H1 (cell line): Measurements from ENCODE around the gene GRID1. TPM values are rescaled to one million over a fixed set of nuclear protein-coding genes. Genes with fewer than 3 reads are reported as not detected.

Experiments used
- CTCF ChIA-PET: fragments of 300-600 bp; sonication (Branson Sonifier 250); formaldehyde crosslinking; loops from one replicate; lab custom pipeline; 2021; ENCODE audit not compliant: partially characterized antibody; lab: Charles Lee
- POLR2A ChIA-PET: fragments of 300-600 bp; sonication (Branson Sonifier 250); formaldehyde crosslinking; loops from one replicate; lab custom pipeline; 2021; ENCODE audit warnings: inconsistent platforms; ENCODE audit not compliant: partially characterized antibody; lab: Charles Lee
- DNase-seq, 2 experiments: peaks; one replicate each; pipeline versions ENCODE4 v3.0.0 to v3.0.0-alpha.2; 2010 to 2022; ENCODE audit warnings: low spot score in 2 of 2, low read depth in 1 of 2, mixed read lengths in 1 of 2
- FAIRE-seq: peaks from 2 replicates; lab custom pipeline; 2011; peaks lifted over from hg19 to GRCh38; lab: Jason Lieb, UNC
- H2AFZ ChIP-seq: 2 replicates; pipeline ENCODE4 v1.8.1; 2012; ENCODE audit warnings: low read length, inconsistent platforms
- H2AK5ac ChIP-seq: 2 replicates; pipeline ENCODE4 v1.6.1; 2013; ENCODE audit warnings: low read depth, low read length
- H2BK120ac ChIP-seq: replicated peaks from 2 replicates; pipeline ENCODE3; 2013; ENCODE audit warnings: low read depth, low read length, inconsistent platforms
- H2BK12ac ChIP-seq: 2 replicates; pipeline ENCODE4 v1.6.1; 2013; ENCODE audit warnings: low read depth, low read length
- H2BK15ac ChIP-seq: 2 replicates; pipeline ENCODE4 v1.6.1; 2013; ENCODE audit warnings: low read length
- H2BK20ac ChIP-seq: 2 replicates; pipeline ENCODE4 v1.6.1; 2013; ENCODE audit warnings: low read length
- H2BK5ac ChIP-seq: 2 replicates; pipeline ENCODE4 v1.6.1; 2013; ENCODE audit warnings: low read depth, low read length
- H3K14ac ChIP-seq: 2 replicates; pipeline ENCODE4 v1.6.1; 2013; ENCODE audit warnings: inconsistent platforms; ENCODE audit not compliant: insufficient read length
- H3K18ac ChIP-seq: 2 replicates; pipeline ENCODE4 v1.6.1; 2013; ENCODE audit warnings: low read length; ENCODE audit errors: extremely low read depth
- H3K23ac ChIP-seq: 2 replicates; pipeline ENCODE4 v1.6.1; 2013; ENCODE audit warnings: inconsistent platforms; ENCODE audit not compliant: insufficient read length
- H3K23me2 ChIP-seq: 2 replicates; pipeline ENCODE4 v1.6.1; 2013; ENCODE audit warnings: low read depth, low read length
- H3K27ac ChIP-seq: 2 replicates; pipeline ENCODE4 v1.6.1; 2011; ENCODE audit warnings: low read depth, low read length, inconsistent platforms
- H3K27me3 ChIP-seq, 4 experiments: replicated peaks in 1 of 4; 1 replicate in 1 of 4; 2 replicates in 3 of 4; pipeline versions ENCODE4 v1.6.1 to v1.8.1; 2011 to 2013; ENCODE audit warnings: low read length in 3 of 4, mild to moderate bottlenecking in 3 of 4, inconsistent platforms in 2 of 4, mixed read lengths in 2 of 4, moderate library complexity in 1 of 4; ENCODE audit not compliant: control insufficient read depth in 3 of 4, insufficient read depth in 3 of 4; ENCODE audit errors: extremely low read depth in 1 of 4
- H3K36me3 ChIP-seq, 4 experiments: 2 replicates each; pipeline versions ENCODE4 v1.6.1 to v1.8.1; 2011 to 2013; ENCODE audit warnings: mild to moderate bottlenecking in 4 of 4, low read length in 3 of 4, moderate library complexity in 2 of 4, control low read depth in 1 of 4, inconsistent platforms in 1 of 4; ENCODE audit not compliant: insufficient read depth in 4 of 4, control insufficient read depth in 2 of 4
- H3K4ac ChIP-seq: replicated peaks from 2 replicates; pipeline ENCODE3; 2013; ENCODE audit warnings: low read length, low read depth, mixed read lengths, inconsistent platforms; ENCODE audit not compliant: insufficient read length
- H3K4me1 ChIP-seq, 4 experiments: replicated peaks in 1 of 4; 1 replicate in 1 of 4; 2 replicates in 3 of 4; pipeline versions ENCODE4 v1.6.1 to v1.8.1; 2011 to 2013; ENCODE audit warnings: low read length in 3 of 4, inconsistent platforms in 2 of 4, mixed read lengths in 1 of 4; ENCODE audit not compliant: insufficient read depth in 4 of 4, control insufficient read depth in 3 of 4
- H3K4me2 ChIP-seq, 2 experiments: 2 replicates each; pipeline versions ENCODE4 v1.6.1 to v1.8.1; 2011 to 2013; ENCODE audit warnings: low read depth in 2 of 2, low read length in 2 of 2, control low read depth in 1 of 2, inconsistent platforms in 1 of 2, mild to moderate bottlenecking in 1 of 2; ENCODE audit not compliant: insufficient read depth in 1 of 2
- H3K4me3 ChIP-seq, 4 experiments: fragments of 200-600, 300-600 bp in 1 of 4; sonication (generic), shearing (Covaris generic), sonication (Bioruptor Twin) in 1 of 4; 2 replicates each; pipeline versions ENCODE4 v1.5.1 to v1.8.1; 2011 to 2016; ENCODE audit warnings: low read length in 4 of 4, low read depth in 3 of 4, control low read depth in 2 of 4, inconsistent platforms in 2 of 4, mild to moderate bottlenecking in 2 of 4, mixed read lengths in 1 of 4, moderate library complexity in 1 of 4; ENCODE audit not compliant: insufficient read depth in 2 of 4; ENCODE audit errors: extremely low read depth in 1 of 4
- H3K56ac ChIP-seq: replicated peaks from 2 replicates; pipeline ENCODE3; 2013; ENCODE audit warnings: low read depth, mild to moderate bottlenecking, mixed read lengths, low read length, inconsistent platforms; ENCODE audit not compliant: insufficient read length
- H3K79me1 ChIP-seq: 2 replicates; pipeline ENCODE4 v1.6.1; 2013; ENCODE audit warnings: low read depth, low read length, control low read depth
- H3K79me2 ChIP-seq, 2 experiments: 2 replicates each; pipeline versions ENCODE4 v1.6.1 to v1.8.1; 2012 to 2013; ENCODE audit warnings: low read length in 2 of 2, mild to moderate bottlenecking in 2 of 2, inconsistent platforms in 1 of 2; ENCODE audit not compliant: insufficient read depth in 2 of 2, control insufficient read depth in 1 of 2
- H3K9ac ChIP-seq, 4 experiments: replicated peaks in 1 of 4; 1 replicate in 1 of 4; 2 replicates in 3 of 4; pipeline versions ENCODE4 v1.6.1 to v1.8.1; 2011 to 2013; ENCODE audit warnings: low read depth in 3 of 4, low read length in 3 of 4, control low read depth in 2 of 4, mild to moderate bottlenecking in 2 of 4, moderate library complexity in 2 of 4, inconsistent platforms in 1 of 4; ENCODE audit errors: extremely low read depth in 1 of 4
- H3K9me3 ChIP-seq, 2 experiments: 2 replicates each; pipeline versions ENCODE4 v1.6.1 to v1.8.1; 2012 to 2013; ENCODE audit warnings: mild to moderate bottlenecking in 2 of 2, moderate library complexity in 2 of 2, control low read depth in 1 of 2, inconsistent platforms in 1 of 2, low read depth in 1 of 2, low read length in 1 of 2, mixed read lengths in 1 of 2; ENCODE audit not compliant: insufficient read depth in 2 of 2
- H4K20me1 ChIP-seq, 2 experiments: replicated peaks in 1 of 2; 2 replicates each; pipeline versions ENCODE3 to v1.8.1; 2011 to 2013; ENCODE audit warnings: inconsistent platforms in 2 of 2, low read length in 2 of 2, mild to moderate bottlenecking in 1 of 2; ENCODE audit not compliant: insufficient read depth in 2 of 2, control insufficient read depth in 1 of 2
- H4K5ac ChIP-seq: 2 replicates; pipeline ENCODE4 v1.6.1; 2013; ENCODE audit warnings: low read length, low read depth, mixed read lengths, inconsistent platforms; ENCODE audit not compliant: insufficient read length
- H4K8ac ChIP-seq: 2 replicates; pipeline ENCODE4 v1.8.0; 2013; ENCODE audit warnings: mild to moderate bottlenecking, moderate library complexity, low read length, inconsistent platforms; ENCODE audit not compliant: insufficient read depth; ENCODE audit errors: extremely low read depth
- H4K91ac ChIP-seq: replicated peaks from 2 replicates; pipeline ENCODE3; 2013; ENCODE audit warnings: low read length, mixed read lengths, inconsistent platforms; ENCODE audit not compliant: insufficient read length
- CREB1 ChIP-seq: IDR thresholded peaks from 2 replicates; pipeline ENCODE4 v1.6.1; 2012; ENCODE audit warnings: inconsistent platforms
- WGBS, 2 experiments: shearing (Covaris generic) in 1 of 2; methylation state at CpG; one replicate each; pipeline versions ENCODE4 v1.1.6 to v1.1.7; 2013 to 2015; ENCODE audit warnings: low lambda C conversion rate in 2 of 2, mixed read lengths in 2 of 2, inconsistent platforms in 1 of 2, low coverage in 1 of 2, missing lambda C conversion rate in 1 of 2; ENCODE audit not compliant: insufficient replicate concordance in 2 of 2, insufficient coverage in 1 of 2, insufficient read length in 1 of 2; ENCODE audit errors: extremely low coverage in 1 of 2, missing lambda C conversion rate in 1 of 2; 5-methylcytosine and 5-hydroxymethylcytosine counted together
- polyA plus RNA-seq, 7 experiments: library from polyadenylated mRNA; depleted of rRNA in 3 of 7; stranded (reverse) in 5 of 7; unstranded in 2 of 7; fragments of >200 nt in 5 of 7; fragments of 200-250 nt in 2 of 7; gene quantifications; 1 replicate in 5 of 7; 2 replicates in 1 of 7; 4 replicates in 1 of 7; pipeline versions ENCODE4 v1.2.1 to v1.2.3, GENCODE V29; 2011 to 2013; ENCODE audit warnings: missing spikeins in 2 of 7, mixed read lengths in 2 of 7
- total RNA-seq: library from RNA; stranded (reverse); fragmentation: NEBNext Ultra II Directional; extraction: Animal tissue kit (Norgen Biotek cat#: 25700); gene quantifications from 2 replicates; pipeline ENCODE4 v1.2.1, GENCODE V29; 2021

Gene GRID1
- total and polyA plus RNA-seq, 2 of the 8 experiments (the other 6 are each of a cell fraction or from before 2014, with no cell fraction given) = 0.22 to 0.30 TPM

DNA sequence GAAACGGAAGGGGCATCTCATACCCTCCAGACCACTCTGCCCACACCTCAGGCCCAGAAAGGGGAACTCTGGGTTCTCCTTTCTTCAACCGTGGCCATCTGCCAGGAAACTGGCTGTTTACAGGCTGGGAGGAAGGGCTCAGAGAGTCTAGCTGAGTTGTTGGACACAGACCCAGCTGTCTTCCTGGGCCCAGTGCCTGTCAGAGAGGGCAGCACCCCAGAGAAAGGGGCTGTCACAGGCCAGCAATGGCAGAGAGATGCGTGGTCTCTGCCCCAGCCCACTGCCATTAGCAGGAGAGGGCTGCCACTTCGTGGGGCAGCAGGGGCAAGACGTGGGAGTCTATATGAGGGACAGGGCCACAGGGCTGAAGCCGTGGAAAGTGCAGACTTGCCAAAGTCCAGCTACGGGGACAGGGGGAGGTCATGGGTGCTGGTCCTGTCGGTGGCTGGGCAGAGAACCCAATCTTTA is 11.0 kb downstream of the GRID1 start:
- no peak overlapping the region for H4K8ac ChIP-seq
- H3K4me1 ChIP-seq = no peaks in the 10 kb centered on the region
- H3K4me2 ChIP-seq = no peak overlapping the region
- no peak overlapping the region for H3K56ac ChIP-seq
- no peak overlapping the region for H2BK5ac ChIP-seq
- CTCF ChIA-PET = interaction anchor here (0.6 to 25.6 kb wide), 9 partner anchors 3 to 1783 kb away, joined by 3 to 498 read pairs (median 3); partner anchors contain the start of gene GRID1
- peak overlapping the region; percentile 53 for H3K4ac ChIP-seq
- H3K27me3 ChIP-seq = peaks cover 0 to under 1% (median 0%) of the 10 kb centered on the region in 4 experiments; a peak in 3 of 7 replicates
- FAIRE-seq (no peak), DNase-seq (no peak)
- H3K18ac ChIP-seq = no peak overlapping the region
- 74% methylated on average over 8 of the region's 8 CpGs; no CpG with 5 or more reads in 1 of the 2 experiments for WGBS, 2 experiments
- no peak overlapping the region for H3K9ac ChIP-seq
- no peak overlapping the region for H3K14ac ChIP-seq
- H3K4me3 ChIP-seq = no peak overlapping the region
- no peaks in the 10 kb centered on the region for H4K20me1 ChIP-seq
- H3K27ac ChIP-seq = no peak overlapping the region
- H2BK15ac ChIP-seq = no peak overlapping the region
- no peak for TF ChIP-seq CREB1
- POLR2A ChIA-PET = no interaction called here
- H3K9me3 ChIP-seq = no peaks in the 10 kb centered on the region
- H4K91ac ChIP-seq = no peak overlapping the region
- H2AK5ac ChIP-seq = no peak overlapping the region
- no peak overlapping the region for H3K23ac ChIP-seq
- no peak overlapping the region for H2AFZ ChIP-seq
- H2BK120ac ChIP-seq = no peak overlapping the region
- no peak overlapping the region for H2BK12ac ChIP-seq
- H2BK20ac ChIP-seq = no peak overlapping the region
- no peaks in the 10 kb centered on the region for H3K36me3 ChIP-seq
- no peaks in the 10 kb centered on the region; the same call in 1 of the 2 replicates for H3K79me1 ChIP-seq
- H3K23me2 ChIP-seq = no peaks in the 10 kb centered on the region
- no peak overlapping the region for H4K5ac ChIP-seq
- no peaks in the 10 kb centered on the region for H3K79me2 ChIP-seq
